GM21515 (cell line): ENCODE data around the gene IL17RE.

Source experiments
- ATAC-seq: cut with Tn5 transposase; IDR thresholded peaks from one replicate; pipeline ENCODE4 v1.9.1; 2021; ENCODE audit not compliant: unreplicated experiment

The IL17RE gene

DNA sequence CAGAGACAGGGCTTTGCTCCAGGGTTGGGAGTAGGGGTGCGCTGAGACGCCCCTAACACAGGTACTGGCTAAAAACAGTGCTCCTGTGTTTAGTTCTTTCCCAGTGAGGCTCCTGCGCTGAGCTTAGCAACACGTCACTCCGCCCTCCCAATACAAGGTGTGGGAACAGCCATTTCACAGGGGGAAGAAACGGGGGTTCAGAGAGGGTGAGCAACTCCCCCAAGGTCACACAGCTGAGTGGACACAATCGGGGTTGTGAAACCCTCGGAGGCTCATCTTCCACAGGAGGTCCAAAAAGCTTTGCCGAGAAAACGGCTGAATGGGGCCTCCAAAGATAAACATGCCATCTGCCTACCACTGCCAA, 48.9 kb downstream of the IL17RE start:
- peak; percentile 1 for ATAC-seq

DNA sequence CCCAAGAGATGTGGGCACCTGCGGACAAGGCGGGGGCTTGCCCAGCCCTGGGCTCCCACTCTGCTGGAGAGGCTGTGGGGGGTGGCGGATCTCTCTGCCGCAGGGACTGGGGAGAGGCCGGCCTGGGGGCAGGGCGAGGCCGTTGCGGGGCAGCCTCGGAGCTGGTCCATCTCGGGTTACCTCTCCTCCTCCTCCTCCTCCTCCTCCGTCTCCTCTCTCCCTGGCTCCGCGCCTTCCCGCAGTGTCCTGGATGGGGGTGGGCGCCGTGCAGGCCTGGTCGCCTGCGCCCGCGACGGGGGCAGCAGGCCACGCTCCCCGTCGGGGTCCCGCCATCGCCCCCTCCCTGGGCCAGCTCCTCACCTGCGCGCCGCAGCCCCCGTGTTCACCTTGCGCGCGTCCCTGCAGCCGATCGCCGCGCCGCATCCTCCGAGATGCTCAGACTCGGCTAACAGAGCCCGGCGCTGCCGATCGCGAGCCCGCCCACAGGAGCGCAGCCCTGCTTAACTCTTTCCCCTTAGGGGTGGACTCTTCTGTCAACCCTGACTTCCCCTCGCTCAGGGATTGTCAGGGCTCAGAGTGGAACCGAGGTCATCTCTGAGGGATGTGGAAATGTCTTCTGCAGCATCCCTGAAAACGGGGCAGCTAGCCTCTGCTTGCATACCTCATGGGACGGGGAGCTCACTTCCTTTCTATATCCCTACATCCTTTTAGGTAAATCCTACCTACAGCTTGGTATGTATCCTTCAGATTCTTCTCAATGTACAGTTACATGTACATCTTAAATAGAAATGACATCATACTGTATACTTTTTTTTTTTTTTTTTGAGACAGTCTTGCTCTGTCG, 49.5 kb downstream of the IL17RE start, which contains the start of gene PRRT3:
TSS of gene PRRT3 (minus strand) at position 447 of the 844 bp plus-strand sequence. CDS start 2,293 bp downstream, outside the sequence.
- ATAC-seq = peak; percentile 75

- ATAC-seq = no peak
Observed at GRCh38 chr3:9955067-9955502, 52.4 kb downstream of the IL17RE start.

- ATAC-seq = no peak
Observed at GRCh38 chr3:9955611-9956352, 53.1 kb downstream of the IL17RE start.

GRCh38 chr3:9957214-9957613, 54.6 kb downstream of the IL17RE start:
- ATAC-seq = no peak

GRCh38 chr3:9965200-9965875, 62.7 kb downstream of the IL17RE start:
- ATAC-seq = no peak
